ENCODE measurements around the gene LRRC45. TPM values are rescaled to one million over a fixed set of nuclear protein-coding genes. Genes with fewer than 3 reads are reported as not detected.

LRRC45 gene
- total RNA-seq, 1 experiment from 2014 or later = 40.1 TPM

DNA sequence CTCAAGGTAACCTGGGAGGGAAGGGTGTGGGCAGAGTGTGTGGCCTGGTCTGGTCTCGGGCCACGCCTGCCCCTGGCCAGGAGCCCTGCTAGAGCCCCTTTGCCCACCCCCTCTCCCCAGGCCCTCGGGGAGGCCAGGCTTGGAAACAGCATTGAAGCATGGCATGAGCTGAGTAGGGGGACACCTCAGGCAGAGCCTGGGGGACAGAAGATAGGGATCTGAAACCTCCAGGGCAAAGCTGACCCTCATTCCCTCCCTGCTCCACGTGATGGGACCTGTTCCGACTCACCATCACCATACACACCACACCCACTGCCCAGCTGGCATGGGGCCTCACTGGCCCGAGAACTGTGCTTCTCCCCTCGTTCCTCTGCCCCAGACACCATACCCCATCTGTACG, 26.0 kb downstream of the LRRC45 start:
- Histone ChIP-seq H3K27ac (ENCODE audit: low read depth, low read length) (no peak overlapping the region; the same call in 1 of the 2 replicates), H3K36me3 (ENCODE audit: control insufficient read depth in 1 of 2, insufficient read depth in 2 of 2, low read length in 2 of 2) (peaks cover 7 to 19% of the 10 kb centered on the region in 2 experiments; a peak in 2 of 4 replicates), H3K9ac (ENCODE audit: low read length) (no peak overlapping the region), H3K4me2 (ENCODE audit: low read length) (no peak overlapping the region), H3K27me3 (ENCODE audit: insufficient read depth, low read length) (no peaks in the 10 kb centered on the region), H3K4me3 (replicated peaks in 1 of 2; ENCODE audit: low read depth in 1 of 2, low read length in 2 of 2) (no peak overlapping the region), H3K9me3 (ENCODE audit: control insufficient read depth in 1 of 2, insufficient read depth in 1 of 2, low read depth in 1 of 2, low read length in 2 of 2) (no peaks in the 10 kb centered on the region), H2AFZ (ENCODE audit: low read depth, low read length, poor library complexity, severe bottlenecking) (no peak overlapping the region), H3K79me2 (ENCODE audit: insufficient read depth, low read length) (peaks cover 36% of the 10 kb centered on the region), H3K4me1 (ENCODE audit: control insufficient read depth in 1 of 2, insufficient read depth in 2 of 2, low read length in 2 of 2) (peaks cover 13 to 24% of the 10 kb centered on the region in 2 experiments; a peak in 3 of 4 replicates), H3K9me2 (ENCODE audit: insufficient read depth) (no peaks in the 10 kb centered on the region), H4K20me1 (ENCODE audit: insufficient read depth) (no peaks in the 10 kb centered on the region)
- POLR2A ChIA-PET = no interaction called here
- ATAC-seq = no peak
- TF ChIP-seq, protein P1, sequence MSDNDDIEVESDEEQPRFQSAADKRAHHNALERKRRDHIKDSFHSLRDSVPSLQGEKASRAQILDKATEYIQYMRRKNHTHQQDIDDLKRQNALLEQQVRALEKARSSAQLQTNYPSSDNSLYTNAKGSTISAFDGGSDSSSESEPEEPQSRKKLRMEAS (IDR thresholded peaks at IDR 0.05) = no peak
- no peak for TF ChIP-seq POLR2AphosphoS5 (IDR thresholded peaks at IDR 0.05; ENCODE audit: low read depth, low read length)
- TF ChIP-seq SP1 (IDR thresholded peaks at IDR 0.05; ENCODE audit: low read depth) = no peak
- TF ChIP-seq EZH2phosphoT487 (IDR thresholded peaks at IDR 0.05; ENCODE audit: borderline replicate concordance) = no peak
- TF ChIP-seq, protein P2, sequence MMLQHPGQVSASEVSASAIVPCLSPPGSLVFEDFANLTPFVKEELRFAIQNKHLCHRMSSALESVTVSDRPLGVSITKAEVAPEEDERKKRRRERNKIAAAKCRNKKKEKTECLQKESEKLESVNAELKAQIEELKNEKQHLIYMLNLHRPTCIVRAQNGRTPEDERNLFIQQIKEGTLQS (IDR thresholded peaks at IDR 0.05) = no peak
- no peak for TF ChIP-seq POLR2A (IDR thresholded peaks at IDR 0.05; ENCODE audit: borderline replicate concordance, extremely low read depth, insufficient read depth, insufficient read length)
- no peak for TF ChIP-seq RAD21 (IDR thresholded peaks at IDR 0.05; ENCODE audit: low read depth)
- TF ChIP-seq ZFX (IDR thresholded peaks at IDR 0.05) = no peak
- TF ChIP-seq ZNF274 (IDR thresholded peaks at IDR 0.05; ENCODE audit: low read depth, low read length) = no peak
- no peak for TF ChIP-seq SRF (IDR thresholded peaks at IDR 0.05; ENCODE audit: low read depth)
- no peak for TF ChIP-seq SIN3A (IDR thresholded peaks at IDR 0.05; ENCODE audit: low read depth)
- no peak for TF ChIP-seq JUND (IDR thresholded peaks at IDR 0.05)
- no peak for TF ChIP-seq FOSL1 (IDR thresholded peaks at IDR 0.05; ENCODE audit: low read depth)
- TF ChIP-seq YY1 (IDR thresholded peaks at IDR 0.05; ENCODE audit: extremely low read depth, insufficient replicate concordance, low read depth, low read length) = no peak
- TF ChIP-seq, protein P3, sequence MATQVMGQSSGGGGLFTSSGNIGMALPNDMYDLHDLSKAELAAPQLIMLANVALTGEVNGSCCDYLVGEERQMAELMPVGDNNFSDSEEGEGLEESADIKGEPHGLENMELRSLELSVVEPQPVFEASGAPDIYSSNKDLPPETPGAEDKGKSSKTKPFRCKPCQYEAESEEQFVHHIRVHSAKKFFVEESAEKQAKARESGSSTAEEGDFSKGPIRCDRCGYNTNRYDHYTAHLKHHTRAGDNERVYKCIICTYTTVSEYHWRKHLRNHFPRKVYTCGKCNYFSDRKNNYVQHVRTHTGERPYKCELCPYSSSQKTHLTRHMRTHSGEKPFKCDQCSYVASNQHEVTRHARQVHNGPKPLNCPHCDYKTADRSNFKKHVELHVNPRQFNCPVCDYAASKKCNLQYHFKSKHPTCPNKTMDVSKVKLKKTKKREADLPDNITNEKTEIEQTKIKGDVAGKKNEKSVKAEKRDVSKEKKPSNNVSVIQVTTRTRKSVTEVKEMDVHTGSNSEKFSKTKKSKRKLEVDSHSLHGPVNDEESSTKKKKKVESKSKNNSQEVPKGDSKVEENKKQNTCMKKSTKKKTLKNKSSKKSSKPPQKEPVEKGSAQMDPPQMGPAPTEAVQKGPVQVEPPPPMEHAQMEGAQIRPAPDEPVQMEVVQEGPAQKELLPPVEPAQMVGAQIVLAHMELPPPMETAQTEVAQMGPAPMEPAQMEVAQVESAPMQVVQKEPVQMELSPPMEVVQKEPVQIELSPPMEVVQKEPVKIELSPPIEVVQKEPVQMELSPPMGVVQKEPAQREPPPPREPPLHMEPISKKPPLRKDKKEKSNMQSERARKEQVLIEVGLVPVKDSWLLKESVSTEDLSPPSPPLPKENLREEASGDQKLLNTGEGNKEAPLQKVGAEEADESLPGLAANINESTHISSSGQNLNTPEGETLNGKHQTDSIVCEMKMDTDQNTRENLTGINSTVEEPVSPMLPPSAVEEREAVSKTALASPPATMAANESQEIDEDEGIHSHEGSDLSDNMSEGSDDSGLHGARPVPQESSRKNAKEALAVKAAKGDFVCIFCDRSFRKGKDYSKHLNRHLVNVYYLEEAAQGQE (IDR thresholded peaks at IDR 0.05; ENCODE audit: low read depth) = no peak
- no peak for TF ChIP-seq EGR1 (IDR thresholded peaks at IDR 0.05; ENCODE audit: low read depth)
- TF ChIP-seq, protein P4, sequence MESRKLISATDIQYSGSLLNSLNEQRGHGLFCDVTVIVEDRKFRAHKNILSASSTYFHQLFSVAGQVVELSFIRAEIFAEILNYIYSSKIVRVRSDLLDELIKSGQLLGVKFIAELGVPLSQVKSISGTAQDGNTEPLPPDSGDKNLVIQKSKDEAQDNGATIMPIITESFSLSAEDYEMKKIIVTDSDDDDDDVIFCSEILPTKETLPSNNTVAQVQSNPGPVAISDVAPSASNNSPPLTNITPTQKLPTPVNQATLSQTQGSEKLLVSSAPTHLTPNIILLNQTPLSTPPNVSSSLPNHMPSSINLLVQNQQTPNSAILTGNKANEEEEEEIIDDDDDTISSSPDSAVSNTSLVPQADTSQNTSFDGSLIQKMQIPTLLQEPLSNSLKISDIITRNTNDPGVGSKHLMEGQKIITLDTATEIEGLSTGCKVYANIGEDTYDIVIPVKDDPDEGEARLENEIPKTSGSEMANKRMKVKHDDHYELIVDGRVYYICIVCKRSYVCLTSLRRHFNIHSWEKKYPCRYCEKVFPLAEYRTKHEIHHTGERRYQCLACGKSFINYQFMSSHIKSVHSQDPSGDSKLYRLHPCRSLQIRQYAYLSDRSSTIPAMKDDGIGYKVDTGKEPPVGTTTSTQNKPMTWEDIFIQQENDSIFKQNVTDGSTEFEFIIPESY (IDR thresholded peaks at IDR 0.05; ENCODE audit: extremely low read depth, insufficient replicate concordance, low read length) = no peak
- TF ChIP-seq ELF1 (IDR thresholded peaks at IDR 0.05; ENCODE audit: borderline replicate concordance, low read depth) = no peak
- TF ChIP-seq CBX3 (IDR thresholded peaks at IDR 0.05; ENCODE audit: low read depth) = no peak
- no peak for TF ChIP-seq TCF7L2 (IDR thresholded peaks at IDR 0.05; ENCODE audit: borderline replicate concordance, extremely low read depth, insufficient read depth, insufficient read length)
- CTCF ChIA-PET = no interaction called here
- intact Hi-C loops (cut with micrococcal nuclease) = no loop called here
- BruUV-seq (replicated peaks) = no TSS peak
- RAD21 ChIA-PET (ENCODE audit: low non-redundant PET in 1 of 2, low total read pairs in 2 of 2, uncharacterized antibody in 2 of 2, unreplicated experiment in 2 of 2) = interaction anchor here in 1 of 2 experiments (0.7 kb wide), 1 partner anchor 27 kb away, joined by 3 read pairs; no protein-coding TSS in a partner anchor
- DNase-seq (ENCODE audit: low read depth, low spot score) = no peak
